DND-41 (cell line): ENCODE results near the gene NPFF.

ENCODE experiments used
- CTCF ChIP-seq: IDR thresholded peaks from 2 replicates; pipeline ENCODE4 v1.5.1; 2012; ENCODE audit warnings: borderline replicate concordance, low read length, moderate library complexity, mild to moderate bottlenecking; ENCODE audit not compliant: poor library complexity, severe bottlenecking; ENCODE audit errors: extremely low read depth
- EZH2 ChIP-seq: IDR thresholded peaks from 3 replicates; pipeline ENCODE4 v1.6.1; 2012; ENCODE audit warnings: borderline replicate concordance, low read depth, mild to moderate bottlenecking, moderate library complexity, low read length, inconsistent platforms; ENCODE audit not compliant: severe bottlenecking

- TF ChIP-seq CTCF = no peak
- TF ChIP-seq EZH2 = no peak
Measured at GRCh38 chr12:53492188-53492587, 15.1 kb downstream of the NPFF start.
